HepG2 (cell line): ENCODE measurements around the gene MPC1. TPM values are rescaled to one million over a fixed set of nuclear protein-coding genes. Genes with fewer than 3 reads are reported as not detected.
A peak's percentile ranks its signal among the peaks of the same experiment; 100 is the strongest.

Source experiments
- ARID2 ChIP-seq: sonication (generic); formaldehyde crosslinking; IDR thresholded peaks from 2 replicates; pipeline ENCODE4 v1.8.1; 2022; ENCODE audit warnings: mild to moderate bottlenecking, missing genetic modification reagents, borderline replicate concordance
- BCL6 ChIP-seq: IDR thresholded peaks from 2 replicates; pipeline ENCODE4 v1.6.1; 2016; ENCODE audit warnings: missing genetic modification reagents, missing compliant biosample characterization
- CSRNP1 ChIP-seq: sonication (generic); formaldehyde crosslinking; IDR thresholded peaks from 2 replicates; pipeline ENCODE4 v1.8.1; 2023; ENCODE audit warnings: mild to moderate bottlenecking, missing genetic modification reagents
- ESRRA ChIP-seq: sonication (generic); formaldehyde crosslinking; IDR thresholded peaks from 2 replicates; pipeline ENCODE4 v1.5.1; 2020; ENCODE audit warnings: mild to moderate bottlenecking, low read depth, missing genetic modification reagents
- GATA4 ChIP-seq: sonication (generic); IDR thresholded peaks from 2 replicates; pipeline ENCODE4 v1.6.1; 2016; ENCODE audit warnings: antibody characterized with exemption, low read depth, borderline replicate concordance
- KMT2A ChIP-seq: sonication (generic); formaldehyde crosslinking; IDR thresholded peaks from 2 replicates; pipeline ENCODE4 v1.4.0; 2020; ENCODE audit warnings: missing genetic modification reagents
- MED13 ChIP-seq: sonication (generic); formaldehyde crosslinking; IDR thresholded peaks from 2 replicates; pipeline ENCODE4 v1.5.0; 2020; ENCODE audit warnings: missing genetic modification reagents
- NFE2L2 ChIP-seq: fragments of 150-350 bp; IDR thresholded peaks from 2 replicates; pipeline ENCODE4 v1.6.1; 2014; ENCODE audit warnings: low read length
- PATZ1 ChIP-seq: sonication (generic); formaldehyde crosslinking; IDR thresholded peaks from 2 replicates; pipeline ENCODE4 v1.4.0; 2020; ENCODE audit warnings: missing genetic modification reagents
- RCOR2 ChIP-seq: IDR thresholded peaks from 2 replicates; pipeline ENCODE4 v1.6.1; 2016; ENCODE audit warnings: missing biosample characterization, missing genetic modification reagents
- TAF1 ChIP-seq: sonication (generic); formaldehyde crosslinking; IDR thresholded peaks from 2 replicates; pipeline ENCODE4 v1.4.0; 2020; ENCODE audit warnings: missing genetic modification reagents
- TEAD3 ChIP-seq: optimal IDR thresholded peaks from 2 replicates; pipeline ENCODE3; 2016; ENCODE audit warnings: borderline replicate concordance
- ZFX ChIP-seq: sonication (generic); formaldehyde crosslinking; IDR thresholded peaks from 2 replicates; pipeline ENCODE4 v1.4.0; 2020; ENCODE audit warnings: mild to moderate bottlenecking, low read depth, missing genetic modification reagents, moderate library complexity
- ZNF160 ChIP-seq: sonication (generic); formaldehyde crosslinking; IDR thresholded peaks from 2 replicates; pipeline ENCODE4 v1.8.0; 2022; ENCODE audit warnings: mild to moderate bottlenecking, inconsistent platforms, missing genetic modification reagents
- ZNF317 ChIP-seq: sonication (generic); formaldehyde crosslinking; IDR thresholded peaks from 2 replicates; pipeline ENCODE4 v1.5.0; 2020; ENCODE audit warnings: mild to moderate bottlenecking, missing genetic modification reagents
- ZNF574 ChIP-seq: sonication (generic); formaldehyde crosslinking; IDR thresholded peaks from 2 replicates; pipeline ENCODE4 v1.4.0; 2020; ENCODE audit warnings: missing genetic modification reagents
- ZNF7 ChIP-seq: IDR thresholded peaks from 2 replicates; pipeline ENCODE4 v1.6.1; 2016; ENCODE audit warnings: missing biosample characterization, missing genetic modification reagents
- ZNF792 ChIP-seq: IDR thresholded peaks from 2 replicates; pipeline ENCODE4 v1.6.1; 2016
- ZXDC ChIP-seq: sonication (generic); formaldehyde crosslinking; IDR thresholded peaks from 2 replicates; pipeline ENCODE4 v1.5.0; 2020; ENCODE audit warnings: mild to moderate bottlenecking, missing genetic modification reagents
- polyA plus RNA-seq, 8 experiments: library from polyadenylated mRNA; depleted of rRNA in 3 of 8; stranded (reverse) in 7 of 8; unstranded in 1 of 8; fragments of >200 nt; fragmentation: Illumina TruSeq in 4 of 8; extraction: Trizol in 4 of 8; gene quantifications; 2 replicates each; pipeline versions ENCODE4 v1.2.1 to v1.2.3, GENCODE V29; 2011 to 2016; ENCODE audit warnings: low read depth in 4 of 8, missing spikeins in 1 of 8, mixed read lengths in 1 of 8; ENCODE audit not compliant: insufficient read depth in 1 of 8
- total RNA-seq, 5 experiments: library from RNA; depleted of rRNA; stranded (reverse); fragments of >200 nt; fragmentation: Illumina TruSeq; extraction: Trizol; gene quantifications; 2 replicates each; pipeline ENCODE4 v1.2.3, GENCODE V29; 2016; ENCODE audit warnings: low read depth in 1 of 5
- TF ChIP-seq, protein P1 (sequence below): sonication (generic); formaldehyde crosslinking; IDR thresholded peaks from 2 replicates; pipeline ENCODE4 v1.5.1; 2020; ENCODE audit warnings: missing genetic modification reagents, mild to moderate bottlenecking, borderline replicate concordance

The MPC1 gene
- total and polyA plus RNA-seq, 2 of the 13 experiments (the other 11 are each of a cell fraction or from before 2014, with no cell fraction given) = 189 to 214 TPM

DNA sequence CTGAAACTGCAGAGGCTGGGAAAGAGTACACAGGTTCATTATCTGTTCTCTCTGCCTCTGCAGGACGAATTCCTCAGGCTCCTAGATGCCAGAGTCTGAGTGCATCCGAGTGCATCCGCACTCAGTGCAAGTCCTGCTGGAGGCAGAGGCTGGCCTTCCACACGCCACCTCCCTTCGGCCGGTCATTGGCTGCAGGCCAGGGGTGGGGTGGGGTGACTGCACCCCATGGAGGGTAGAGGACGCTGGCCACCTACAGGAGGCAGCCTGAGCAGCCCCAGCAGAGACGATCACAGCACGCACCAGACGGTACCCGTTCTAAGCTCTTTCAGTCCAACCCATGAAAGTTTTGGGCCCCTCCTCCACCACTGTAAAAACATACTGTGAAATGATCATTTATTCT, 52.1 kb downstream of the MPC1 start (continued):
- TF ChIP-seq, protein P1, sequence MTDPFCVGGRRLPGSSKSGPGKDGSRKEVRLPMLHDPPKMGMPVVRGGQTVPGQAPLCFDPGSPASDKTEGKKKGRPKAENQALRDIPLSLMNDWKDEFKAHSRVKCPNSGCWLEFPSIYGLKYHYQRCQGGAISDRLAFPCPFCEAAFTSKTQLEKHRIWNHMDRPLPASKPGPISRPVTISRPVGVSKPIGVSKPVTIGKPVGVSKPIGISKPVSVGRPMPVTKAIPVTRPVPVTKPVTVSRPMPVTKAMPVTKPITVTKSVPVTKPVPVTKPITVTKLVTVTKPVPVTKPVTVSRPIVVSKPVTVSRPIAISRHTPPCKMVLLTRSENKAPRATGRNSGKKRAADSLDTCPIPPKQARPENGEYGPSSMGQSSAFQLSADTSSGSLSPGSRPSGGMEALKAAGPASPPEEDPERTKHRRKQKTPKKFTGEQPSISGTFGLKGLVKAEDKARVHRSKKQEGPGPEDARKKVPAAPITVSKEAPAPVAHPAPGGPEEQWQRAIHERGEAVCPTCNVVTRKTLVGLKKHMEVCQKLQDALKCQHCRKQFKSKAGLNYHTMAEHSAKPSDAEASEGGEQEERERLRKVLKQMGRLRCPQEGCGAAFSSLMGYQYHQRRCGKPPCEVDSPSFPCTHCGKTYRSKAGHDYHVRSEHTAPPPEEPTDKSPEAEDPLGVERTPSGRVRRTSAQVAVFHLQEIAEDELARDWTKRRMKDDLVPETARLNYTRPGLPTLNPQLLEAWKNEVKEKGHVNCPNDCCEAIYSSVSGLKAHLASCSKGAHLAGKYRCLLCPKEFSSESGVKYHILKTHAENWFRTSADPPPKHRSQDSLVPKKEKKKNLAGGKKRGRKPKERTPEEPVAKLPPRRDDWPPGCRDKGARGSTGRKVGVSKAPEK (CRISPR knock-in tag) = no peak
- peak; percentile 95 for TF ChIP-seq PATZ1 (CRISPR knock-in tag)
- peak; percentile 53; the same call in 1 of the 2 replicates for TF ChIP-seq ZNF574 (CRISPR knock-in tag)
- peak; percentile 52; the same call in 1 of the 2 replicates for TF ChIP-seq BCL6 (CRISPR knock-in tag)
- no peak for TF ChIP-seq ZNF160 (CRISPR knock-in tag)
- TF ChIP-seq ZXDC (CRISPR knock-in tag) = no peak
- TF ChIP-seq RCOR2 = no peak
- TF ChIP-seq GATA4 = no peak
- TF ChIP-seq ZFX (CRISPR knock-in tag) = peak; percentile 48; the same call in 1 of the 2 replicates
- no peak for TF ChIP-seq ESRRA (CRISPR knock-in tag)
- 0 out of 2 replicates have a peak, but pooled peaks have one; percentile 33 for TF ChIP-seq TAF1 (CRISPR knock-in tag)
- peak; percentile 94 for TF ChIP-seq KMT2A (CRISPR knock-in tag)
- TF ChIP-seq TEAD3 (CRISPR knock-in tag) = peak; percentile 67
- TF ChIP-seq ZNF317 (CRISPR knock-in tag) = no peak
- TF ChIP-seq MED13 = no peak
- peak; percentile 89 for TF ChIP-seq ZNF792 (CRISPR knock-in tag)
- TF ChIP-seq ZNF7 (CRISPR knock-in tag) = no peak
- no peak for TF ChIP-seq ARID2 (CRISPR knock-in tag)
- TF ChIP-seq CSRNP1 = no peak
- TF ChIP-seq NFE2L2 = no peak
